Measurements from ENCODE around the gene RHOBTB1.

RHOBTB1 gene

DNA sequence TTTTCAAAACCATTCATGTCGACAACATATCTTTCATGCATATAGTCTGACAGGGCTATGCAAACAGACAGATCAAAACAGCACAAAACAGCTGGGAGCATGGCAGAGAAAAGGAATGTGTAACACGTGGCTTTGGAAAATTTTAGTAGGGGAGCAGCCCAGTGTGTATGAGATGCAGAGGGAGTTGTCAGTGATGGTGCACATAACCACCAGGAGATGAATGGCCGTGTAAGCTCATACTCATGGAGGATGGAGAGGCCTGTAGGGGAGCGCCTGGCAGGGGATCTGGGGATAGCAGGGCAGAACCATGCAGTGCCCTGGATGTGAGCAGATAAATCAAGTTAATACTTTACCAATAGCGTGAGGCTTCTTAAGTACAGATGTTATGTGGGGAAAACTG, 45.7 kb downstream of the RHOBTB1 start:
- H3K4me1 ChIP-seq (ENCODE audit: low read depth, poor library complexity, severe bottlenecking), result no peaks in the 10 kb centered on the region
- H3K36me3 ChIP-seq (ENCODE audit: insufficient read depth), result no peaks in the 10 kb centered on the region
- no peak overlapping the region for H3K9ac ChIP-seq
- no peaks in the 10 kb centered on the region for H3K27me3 ChIP-seq (ENCODE audit: insufficient read depth, low read depth)
- H2AFZ ChIP-seq (ENCODE audit: low read depth), result no peak overlapping the region
- no peak overlapping the region for H3K4me2 ChIP-seq
- no peaks in the 10 kb centered on the region for H3K79me2 ChIP-seq (ENCODE audit: insufficient read depth, low read depth)
- H3K4me3 ChIP-seq (IDR thresholded peaks at IDR 0.05; ENCODE audit: insufficient read depth, low read depth, low read length), result no peak overlapping the region
- no peak overlapping the region for H3K27ac ChIP-seq
- no peaks in the 10 kb centered on the region for H4K20me1 ChIP-seq (ENCODE audit: insufficient read depth)
- TF ChIP-seq, protein P1, sequence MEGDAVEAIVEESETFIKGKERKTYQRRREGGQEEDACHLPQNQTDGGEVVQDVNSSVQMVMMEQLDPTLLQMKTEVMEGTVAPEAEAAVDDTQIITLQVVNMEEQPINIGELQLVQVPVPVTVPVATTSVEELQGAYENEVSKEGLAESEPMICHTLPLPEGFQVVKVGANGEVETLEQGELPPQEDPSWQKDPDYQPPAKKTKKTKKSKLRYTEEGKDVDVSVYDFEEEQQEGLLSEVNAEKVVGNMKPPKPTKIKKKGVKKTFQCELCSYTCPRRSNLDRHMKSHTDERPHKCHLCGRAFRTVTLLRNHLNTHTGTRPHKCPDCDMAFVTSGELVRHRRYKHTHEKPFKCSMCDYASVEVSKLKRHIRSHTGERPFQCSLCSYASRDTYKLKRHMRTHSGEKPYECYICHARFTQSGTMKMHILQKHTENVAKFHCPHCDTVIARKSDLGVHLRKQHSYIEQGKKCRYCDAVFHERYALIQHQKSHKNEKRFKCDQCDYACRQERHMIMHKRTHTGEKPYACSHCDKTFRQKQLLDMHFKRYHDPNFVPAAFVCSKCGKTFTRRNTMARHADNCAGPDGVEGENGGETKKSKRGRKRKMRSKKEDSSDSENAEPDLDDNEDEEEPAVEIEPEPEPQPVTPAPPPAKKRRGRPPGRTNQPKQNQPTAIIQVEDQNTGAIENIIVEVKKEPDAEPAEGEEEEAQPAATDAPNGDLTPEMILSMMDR (conservative IDR thresholded peaks at IDR 0.05; ENCODE audit: low read depth, low read length), result no peak

GRCh38 chr10:60896810-60897209, 47.2 kb downstream of the RHOBTB1 start:
- no peak overlapping the region for H3K4me2 ChIP-seq
- H3K4me3 ChIP-seq (IDR thresholded peaks at IDR 0.05; ENCODE audit: insufficient read depth, low read depth, low read length), result no peak overlapping the region

DNA sequence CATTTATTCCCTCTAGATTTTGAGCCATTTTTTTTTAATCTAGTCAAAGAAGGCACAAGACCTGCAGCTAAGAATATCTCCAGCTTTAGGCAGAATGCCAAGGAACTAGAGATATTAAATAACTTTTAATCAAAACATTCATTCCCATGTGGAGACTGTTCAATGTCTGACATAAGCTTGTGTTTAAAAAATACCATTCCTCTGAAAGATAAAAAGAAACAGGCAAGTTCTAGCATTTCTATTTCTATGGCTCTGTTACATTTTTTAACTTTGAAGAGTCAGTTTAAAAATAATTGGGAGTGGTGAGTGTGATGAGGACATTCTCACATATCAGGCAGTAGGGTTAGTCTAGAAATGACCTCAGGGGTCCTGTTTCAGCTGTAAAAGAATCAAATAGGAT, 48.0 kb downstream of the RHOBTB1 start:
- no peak overlapping the region for H3K4me2 ChIP-seq
- TF ChIP-seq, protein P1 (conservative IDR thresholded peaks at IDR 0.05; ENCODE audit: low read depth, low read length), result no peak
- no peak overlapping the region for H3K27ac ChIP-seq
- H3K4me1 ChIP-seq (ENCODE audit: low read depth, poor library complexity, severe bottlenecking), result no peaks in the 10 kb centered on the region
- H3K4me3 ChIP-seq (IDR thresholded peaks at IDR 0.05; ENCODE audit: insufficient read depth, low read depth, low read length), result no peak overlapping the region
- H3K36me3 ChIP-seq (ENCODE audit: insufficient read depth), result no peaks in the 10 kb centered on the region
- no peak overlapping the region for H3K9ac ChIP-seq
- H3K79me2 ChIP-seq (ENCODE audit: insufficient read depth, low read depth), result no peaks in the 10 kb centered on the region
- H4K20me1 ChIP-seq (ENCODE audit: insufficient read depth), result no peaks in the 10 kb centered on the region
- no peak overlapping the region for H2AFZ ChIP-seq (ENCODE audit: low read depth)
- H3K27me3 ChIP-seq (ENCODE audit: insufficient read depth, low read depth), result no peaks in the 10 kb centered on the region

More at GRCh38 chr10:60896810-60897209, 47.2 kb downstream of the RHOBTB1 start:
- Histone ChIP-seq H3K27ac (no peak overlapping the region), H2AFZ (ENCODE audit: low read depth) (no peak overlapping the region), H3K4me1 (ENCODE audit: low read depth, poor library complexity, severe bottlenecking) (no peaks in the 10 kb centered on the region), H3K36me3 (ENCODE audit: insufficient read depth) (no peaks in the 10 kb centered on the region), H3K79me2 (ENCODE audit: insufficient read depth, low read depth) (no peaks in the 10 kb centered on the region), H3K9ac (no peak overlapping the region), H3K27me3 (ENCODE audit: insufficient read depth, low read depth) (no peaks in the 10 kb centered on the region), H4K20me1 (ENCODE audit: insufficient read depth) (no peaks in the 10 kb centered on the region)
- TF ChIP-seq, protein P1 (conservative IDR thresholded peaks at IDR 0.05; ENCODE audit: low read depth, low read length), result no peak

- no peaks in the 10 kb centered on the region for H4K20me1 ChIP-seq (ENCODE audit: insufficient read depth)
- no peak overlapping the region for H3K27ac ChIP-seq
- H3K4me3 ChIP-seq (IDR thresholded peaks at IDR 0.05; ENCODE audit: insufficient read depth, low read depth, low read length), result no peak overlapping the region
- H2AFZ ChIP-seq (ENCODE audit: low read depth), result no peak overlapping the region
- no peaks in the 10 kb centered on the region for H3K36me3 ChIP-seq (ENCODE audit: insufficient read depth)
- H3K79me2 ChIP-seq (ENCODE audit: insufficient read depth, low read depth), result no peaks in the 10 kb centered on the region
- TF ChIP-seq, protein P1 (conservative IDR thresholded peaks at IDR 0.05; ENCODE audit: low read depth, low read length), result no peak
- no peak overlapping the region for H3K4me2 ChIP-seq
- no peak overlapping the region for H3K9ac ChIP-seq
- H3K27me3 ChIP-seq (ENCODE audit: insufficient read depth, low read depth), result no peaks in the 10 kb centered on the region
- H3K4me1 ChIP-seq (ENCODE audit: low read depth, poor library complexity, severe bottlenecking), result no peaks in the 10 kb centered on the region
Measured at GRCh38 chr10:60894786-60895185, 49.2 kb downstream of the RHOBTB1 start.
